Endodermal cell (in vitro differentiated cells): ENCODE measurements around the gene PRDX1. TPM values are rescaled to one million over a fixed set of nuclear protein-coding genes. Genes with fewer than 3 reads are reported as not detected.

Source experiments
- DNase-seq: peaks from one replicate; pipeline ENCODE4 v3.0.0-alpha.2; 2017
- H3K27ac ChIP-seq: 2 replicates; pipeline ENCODE4 v1.5.1; 2013; ENCODE audit warnings: mild to moderate bottlenecking, low read depth, low read length, moderate library complexity
- H3K27me3 ChIP-seq: 2 replicates; pipeline ENCODE4 v1.6.1; 2013; ENCODE audit warnings: mild to moderate bottlenecking, low read length, moderate library complexity; ENCODE audit not compliant: insufficient read depth, control insufficient read depth, poor library complexity, severe bottlenecking
- H3K36me3 ChIP-seq: 2 replicates; pipeline ENCODE4 v1.7.0; 2013; ENCODE audit warnings: mild to moderate bottlenecking, low read length, moderate library complexity; ENCODE audit not compliant: control insufficient read depth, insufficient read depth
- H3K4me1 ChIP-seq: one replicate; pipeline ENCODE4 v1.7.0; 2013; ENCODE audit warnings: low read length; ENCODE audit not compliant: control insufficient read depth, insufficient read depth
- H3K4me3 ChIP-seq: 2 replicates; pipeline ENCODE4 v1.5.1; 2013; ENCODE audit warnings: mild to moderate bottlenecking, low read length, moderate library complexity
- H3K9ac ChIP-seq: 2 replicates; pipeline ENCODE4 v1.6.1; 2013; ENCODE audit warnings: mild to moderate bottlenecking, low read length, moderate library complexity; ENCODE audit not compliant: poor library complexity, severe bottlenecking; ENCODE audit errors: extremely low read depth
- H3K9me3 ChIP-seq: 2 replicates; pipeline ENCODE4 v1.6.1; 2013; ENCODE audit warnings: mild to moderate bottlenecking, low read length, moderate library complexity; ENCODE audit not compliant: control insufficient read depth
- H3K27ac Mint-ChIP-seq: 2 replicates; pipeline ENCODE4 v1.8.0; 2020; ENCODE audit warnings: mixed read lengths
- H3K27me3 Mint-ChIP-seq: 2 replicates; pipeline ENCODE4 v1.8.0; 2021; ENCODE audit warnings: mild to moderate bottlenecking, mixed read lengths; ENCODE audit not compliant: insufficient read depth
- H3K36me3 Mint-ChIP-seq: 2 replicates; pipeline ENCODE4 v1.8.0; 2020; ENCODE audit warnings: low read depth, mixed read lengths
- H3K4me1 Mint-ChIP-seq: 2 replicates; pipeline ENCODE4 v1.8.0; 2020; ENCODE audit warnings: mixed read lengths
- H3K4me3 Mint-ChIP-seq: 2 replicates; pipeline ENCODE4 v1.8.0; 2020; ENCODE audit warnings: mild to moderate bottlenecking, moderate library complexity, mixed read lengths
- H3K9me3 Mint-ChIP-seq: 2 replicates; pipeline ENCODE4 v1.8.0; 2020; ENCODE audit warnings: mild to moderate bottlenecking, mixed read lengths
- WGBS, 2 experiments: methylation state at CpG; one replicate each; pipeline versions ENCODE4 v1.1.5 to v1.1.7; 2013; ENCODE audit warnings: missing lambda C conversion rate in 2 of 2, mixed read lengths in 1 of 2; ENCODE audit not compliant: insufficient coverage in 1 of 2, insufficient read length in 1 of 2; 5-methylcytosine and 5-hydroxymethylcytosine counted together
- long read RNA-seq, 4 experiments: library from polyadenylated mRNA in 2 of 4; library from RNA in 1 of 4; library from capped mRNA in 1 of 4; stranded (forward) in 3 of 4; unstranded in 1 of 4; transcript quantifications; one replicate each; pipeline ENCODE4 v2.0.0, GENCODE V29; 2020 to 2021; ENCODE audit warnings: inconsistent platforms in 1 of 4
- polyA plus RNA-seq, 2 experiments: library from polyadenylated mRNA; stranded (reverse); fragments of 50-300 nt; gene quantifications; one replicate each; pipeline ENCODE4 v1.2.3, GENCODE V29; 2013
- total RNA-seq, 2 donors: library from RNA; stranded (reverse); fragmentation: NEBNext Ultra II Directional in 1 of 2; extraction: Animal tissue kit (Norgen Biotek cat#: 25700) in 1 of 2; gene quantifications; 2 replicates in 1 of 2; 3 replicates in 1 of 2; pipeline ENCODE4 v1.2.1, GENCODE V29; 2021
- TF ChIP-seq, protein P1 (sequence below): fragments of 200-600 bp; sonication (generic); conservative IDR thresholded peaks from 2 replicates; pipeline ENCODE4 v1.5.0; 2021; ENCODE audit warnings: antibody characterized with exemption, mild to moderate bottlenecking

Gene PRDX1
- total RNA-seq = 100 to 1,000 TPM; 872 to 949 TPM
- 677 TPM for polyA plus RNA-seq (2013, experiment 1 of 2)
- 633 TPM for polyA plus RNA-seq (2013, experiment 2 of 2)
- long read RNA-seq, experiment 1, transcript PRDX1-202 (6 exons, 1,021 nt) = major isoform, 422 of 568 reads
- long read RNA-seq, experiment 1, partial matches to known transcripts = 92 of 568 reads
- long read RNA-seq, experiment 1, other reads (novel, unspliced or antisense) = 54 of 568 reads
- long read RNA-seq, experiment 2, transcript PRDX1-202 (6 exons, 1,021 nt) = major isoform, 417 of 445 reads
- long read RNA-seq, experiment 2, partial matches to known transcripts = 15 of 445 reads
- long read RNA-seq, experiment 2, other reads (novel, unspliced or antisense) = 12 of 445 reads
- long read RNA-seq, experiment 3, transcript PRDX1-201 (6 exons, 1,234 nt) = minor isoform, 7 of 1,206 reads
- long read RNA-seq, experiment 3, transcript PRDX1-202 (6 exons, 1,021 nt) = major isoform, 1,141 of 1,206 reads
- long read RNA-seq, experiment 3, partial matches to known transcripts = 24 of 1,206 reads
- long read RNA-seq, experiment 3, other reads (novel, unspliced or antisense) = 34 of 1,206 reads
- long read RNA-seq, experiment 4, transcript PRDX1-201 (6 exons, 1,234 nt) = minor isoform, 20 of 3,152 reads
- long read RNA-seq, experiment 4, transcript PRDX1-202 (6 exons, 1,021 nt) = major isoform, 3,069 of 3,152 reads
- long read RNA-seq, experiment 4, partial matches to known transcripts = 0 of 3,152 reads
- long read RNA-seq, experiment 4, other reads (novel, unspliced or antisense) = 63 of 3,152 reads

DNA sequence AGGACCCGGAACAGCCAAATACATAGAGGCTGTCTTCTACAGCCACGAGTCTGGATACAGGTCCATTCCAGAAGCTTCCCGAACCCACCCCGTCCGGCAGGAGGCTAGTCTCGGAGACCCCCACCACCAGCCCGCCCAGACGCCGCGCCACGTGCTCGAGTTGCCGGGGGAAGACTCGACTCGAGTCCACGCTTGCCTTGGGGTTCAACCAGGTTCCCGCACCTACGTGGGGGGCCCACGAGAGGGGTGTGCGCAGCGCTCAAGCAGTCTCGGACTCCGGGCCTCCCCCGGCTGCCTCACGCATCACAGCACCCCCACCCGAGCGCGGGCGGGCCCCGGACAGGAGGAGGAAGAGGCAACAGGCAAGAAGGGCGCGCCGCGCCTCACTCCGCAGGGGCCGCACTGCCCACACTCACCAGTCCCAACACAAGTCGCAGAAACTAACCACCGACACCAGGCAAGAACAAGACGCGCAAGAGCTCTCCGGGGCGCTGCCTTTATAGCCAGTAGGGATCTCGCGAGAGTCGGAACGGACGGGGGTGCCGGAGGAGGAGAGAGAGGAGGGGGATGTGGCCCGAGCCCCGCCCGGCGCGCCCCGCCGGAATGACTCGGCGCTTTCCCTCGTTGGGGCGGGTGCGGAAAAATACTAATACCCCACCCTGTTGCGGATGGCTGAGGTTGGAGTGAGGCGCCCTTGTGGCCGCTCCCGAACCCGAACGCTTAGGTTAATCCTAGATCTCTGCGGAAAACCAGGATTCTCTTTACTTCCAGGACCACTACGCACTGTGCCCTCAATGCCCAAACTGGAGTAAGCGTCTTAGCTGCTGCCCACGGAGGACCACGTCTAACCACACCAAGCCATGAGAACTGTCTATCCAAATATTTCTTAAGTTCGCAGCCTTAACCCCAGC lies at the start of gene PRDX1:
Gene PRDX1, minus strand, starts transcription at position 472 of the 911 bp plus-strand sequence. CDS start 2,841 bp downstream, outside the sequence.
- Mint-ChIP-seq H3K4me3 (peak within 1 kb of the TSS; percentile 96), H3K9me3 (no peaks in the 10 kb centered on the region), H3K27ac (peak within 1 kb of the TSS; percentile 98), H3K4me1 (peaks cover 24% of the 10 kb centered on the region), H3K36me3 (peaks cover 18% of the 10 kb centered on the region), H3K27me3 (no peaks in the 10 kb centered on the region)
- no peaks in the 10 kb centered on the region for H3K9me3 ChIP-seq
- H3K4me1 ChIP-seq = no peaks in the 10 kb centered on the region
- TF ChIP-seq, protein P1, sequence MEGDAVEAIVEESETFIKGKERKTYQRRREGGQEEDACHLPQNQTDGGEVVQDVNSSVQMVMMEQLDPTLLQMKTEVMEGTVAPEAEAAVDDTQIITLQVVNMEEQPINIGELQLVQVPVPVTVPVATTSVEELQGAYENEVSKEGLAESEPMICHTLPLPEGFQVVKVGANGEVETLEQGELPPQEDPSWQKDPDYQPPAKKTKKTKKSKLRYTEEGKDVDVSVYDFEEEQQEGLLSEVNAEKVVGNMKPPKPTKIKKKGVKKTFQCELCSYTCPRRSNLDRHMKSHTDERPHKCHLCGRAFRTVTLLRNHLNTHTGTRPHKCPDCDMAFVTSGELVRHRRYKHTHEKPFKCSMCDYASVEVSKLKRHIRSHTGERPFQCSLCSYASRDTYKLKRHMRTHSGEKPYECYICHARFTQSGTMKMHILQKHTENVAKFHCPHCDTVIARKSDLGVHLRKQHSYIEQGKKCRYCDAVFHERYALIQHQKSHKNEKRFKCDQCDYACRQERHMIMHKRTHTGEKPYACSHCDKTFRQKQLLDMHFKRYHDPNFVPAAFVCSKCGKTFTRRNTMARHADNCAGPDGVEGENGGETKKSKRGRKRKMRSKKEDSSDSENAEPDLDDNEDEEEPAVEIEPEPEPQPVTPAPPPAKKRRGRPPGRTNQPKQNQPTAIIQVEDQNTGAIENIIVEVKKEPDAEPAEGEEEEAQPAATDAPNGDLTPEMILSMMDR = peak; percentile 52
- H3K27me3 ChIP-seq = no peaks in the 10 kb centered on the region
- 1 to 2% methylated on average over 19 to 72 of the region's 72 CpGs for WGBS, 2 experiments
- peak within 1 kb of the TSS; percentile 82 for H3K27ac ChIP-seq
- H3K4me3 ChIP-seq = peak within 1 kb of the TSS; percentile 92
- peak within 1 kb of the TSS; percentile 97 for H3K9ac ChIP-seq
- peak; percentile 99 for DNase-seq
- H3K36me3 ChIP-seq = peaks cover 22% of the 10 kb centered on the region

DNA sequence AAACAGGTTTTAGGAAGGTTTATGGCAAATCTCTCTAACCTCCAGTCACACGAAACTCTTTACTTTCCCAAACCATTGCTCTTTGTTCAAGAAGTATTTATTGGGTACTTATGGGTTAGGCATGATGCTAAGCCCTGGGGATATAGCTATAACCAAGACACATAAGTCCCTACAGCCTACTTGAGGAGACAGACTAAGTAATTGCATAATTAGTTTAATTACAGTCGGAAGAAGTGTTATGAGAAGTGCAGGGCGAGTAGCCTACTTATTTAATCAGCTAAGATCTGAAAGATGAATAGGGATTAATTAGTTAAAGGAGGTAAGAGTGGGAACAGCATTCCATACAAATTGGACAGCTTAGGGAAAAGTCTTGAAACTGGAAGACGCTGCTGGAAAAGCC lies 48.9 kb upstream of the PRDX1 start:
- H3K27ac Mint-ChIP-seq = no peak overlapping the region

More for the DNA sequence above, 48.9 kb upstream of the PRDX1 start:
- H3K9ac ChIP-seq = no peak overlapping the region
- H3K4me3 ChIP-seq = no peak overlapping the region
- Mint-ChIP-seq H3K36me3 (peaks cover 42% of the 10 kb centered on the region), H3K4me3 (no peak overlapping the region), H3K9me3 (no peaks in the 10 kb centered on the region), H3K4me1 (peaks cover 20% of the 10 kb centered on the region), H3K27me3 (no peaks in the 10 kb centered on the region)
- H3K36me3 ChIP-seq = peaks cover 53% of the 10 kb centered on the region
- no peak overlapping the region for H3K27ac ChIP-seq
- no peaks in the 10 kb centered on the region for H3K27me3 ChIP-seq
- no peak for DNase-seq
- peaks cover 8% of the 10 kb centered on the region for H3K4me1 ChIP-seq
- H3K9me3 ChIP-seq = no peaks in the 10 kb centered on the region
- 93 to 97% methylated on average over 3 of the region's 4 CpGs for WGBS, 2 experiments
- TF ChIP-seq, protein P1 = no peak
